Astrocyte of the spinal cord (primary cell): Measurements from ENCODE around the gene SETBP1.

ENCODE experiments used
- DNase-seq: peaks from one replicate; pipeline ENCODE4 v3.0.0; 2011; ENCODE audit warnings: low read depth, low spot score
- H3K4me3 ChIP-seq: 2 replicates; pipeline ENCODE4 v1.5.1; 2011; ENCODE audit warnings: low read depth, mild to moderate bottlenecking, low read length, moderate library complexity
- CTCF ChIP-seq: IDR thresholded peaks from 2 replicates; pipeline ENCODE4 v1.5.1; 2012; ENCODE audit warnings: low read depth, mild to moderate bottlenecking, low read length, inconsistent platforms
- in situ Hi-C: cut with HindIII; loops from 2 replicates; pipeline ENCODE4 v1.10.0; 2017; ENCODE audit warnings: low sequenced_read_pairs

SETBP1 gene

GRCh38 chr18:44880170-44880569, 199.5 kb downstream of the SETBP1 start:
- TF ChIP-seq CTCF: no peak
- DNase-seq: no peak
- in situ Hi-C loops: no loop called here
- no peak overlapping the region for H3K4me3 ChIP-seq

GRCh38 chr18:44881461-44882162, 200.9 kb downstream of the SETBP1 start:
- TF ChIP-seq CTCF: no peak
- no peak for DNase-seq
- H3K4me3 ChIP-seq: no peak overlapping the region
- in situ Hi-C loops: no loop called here

GRCh38 chr18:44882163-44882868, 201.6 kb downstream of the SETBP1 start:
- no peak for DNase-seq
- in situ Hi-C loops: no loop called here
- TF ChIP-seq CTCF: no peak
- no peak overlapping the region for H3K4me3 ChIP-seq

- no peak for TF ChIP-seq CTCF
- DNase-seq: no peak
- H3K4me3 ChIP-seq: no peak overlapping the region
- in situ Hi-C loops: no loop called here
Measured at GRCh38 chr18:44883671-44884070, 203.0 kb downstream of the SETBP1 start.

GRCh38 chr18:44884431-44884830, 203.7 kb downstream of the SETBP1 start:
- peak; percentile 10 for DNase-seq
- TF ChIP-seq CTCF: no peak
- H3K4me3 ChIP-seq: no peak overlapping the region
- in situ Hi-C loops: no loop called here

- in situ Hi-C loops: no loop called here
Measured at GRCh38 chr18:44885507-44885906, 204.8 kb downstream of the SETBP1 start.

More at GRCh38 chr18:44885507-44885906, 204.8 kb downstream of the SETBP1 start:
- no peak for TF ChIP-seq CTCF
- no peak overlapping the region for H3K4me3 ChIP-seq
- DNase-seq: no peak
